Measurements from ENCODE around the gene ST14.

GRCh38 chr11:130213979-130214281, 54.3 kb downstream of the ST14 start:
- no peak for TF ChIP-seq POLR2A (IDR thresholded peaks at IDR 0.05; ENCODE audit: low read depth, low read length)
- TF ChIP-seq POLR2AphosphoS5 (IDR thresholded peaks at IDR 0.05; ENCODE audit: insufficient read depth, low read depth, low read length): no peak
- TF ChIP-seq CTCF (IDR thresholded peaks at IDR 0.05; ENCODE audit: extremely low read depth in 1 of 2, insufficient read depth in 1 of 2, low read depth in 1 of 2, low read length in 2 of 2): no peak
- TF ChIP-seq EZH2 (IDR thresholded peaks at IDR 0.05; ENCODE audit: borderline replicate concordance, low read depth, low read length, severe bottlenecking): no peak
- TF ChIP-seq, protein P1, sequence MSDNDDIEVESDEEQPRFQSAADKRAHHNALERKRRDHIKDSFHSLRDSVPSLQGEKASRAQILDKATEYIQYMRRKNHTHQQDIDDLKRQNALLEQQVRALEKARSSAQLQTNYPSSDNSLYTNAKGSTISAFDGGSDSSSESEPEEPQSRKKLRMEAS (IDR thresholded peaks at IDR 0.05; ENCODE audit: insufficient read depth, insufficient read length): no peak
- TF ChIP-seq JUN (IDR thresholded peaks at IDR 0.05; ENCODE audit: borderline replicate concordance, insufficient read depth, insufficient read length, low read depth): no peak
